ENCODE data around the gene GSTA3. TPM values are rescaled to one million over a fixed set of nuclear protein-coding genes. Genes with fewer than 3 reads are reported as not detected.
"Not testable (repeated sequence)": the region's sequence is repeated elsewhere in the genome, so short reads cannot be mapped to it uniquely, and the experiment has no call there.

GSTA3 gene
- total and polyA plus RNA-seq, 2 of the 13 experiments (the other 11 are each of a cell fraction or from before 2014, with no cell fraction given): not detected

- H3K27ac ChIP-seq (ENCODE audit: extremely low read length, insufficient read depth, low read length): no peak overlapping the region
- peaks cover 9% of the 10 kb centered on the region; the same call in 1 of the 2 replicates for H3K9me3 ChIP-seq (ENCODE audit: low read length)
- H3K79me2 ChIP-seq (ENCODE audit: insufficient read depth, low read length): no peaks in the 10 kb centered on the region
- no peak overlapping the region for H3K9ac ChIP-seq (ENCODE audit: insufficient read depth, low read depth, low read length)
- TF ChIP-seq MIXL1 (CRISPR knock-in tag; IDR thresholded peaks at IDR 0.05): no peak
- no peak for TF ChIP-seq TERF1 (CRISPR knock-in tag; IDR thresholded peaks at IDR 0.05)
- TF ChIP-seq FOSL2 (CRISPR knock-in tag; IDR thresholded peaks at IDR 0.05): no peak
- TF ChIP-seq CENPT (CRISPR knock-in tag; IDR thresholded peaks at IDR 0.05; ENCODE audit: low read depth): no peak
- TF ChIP-seq CAMTA2 (CRISPR knock-in tag; IDR thresholded peaks at IDR 0.05; ENCODE audit: borderline replicate concordance): no peak
- no peak for TF ChIP-seq TAF1 (CRISPR knock-in tag; IDR thresholded peaks at IDR 0.05)
- no peak for TF ChIP-seq ZNF10 (CRISPR knock-in tag; IDR thresholded peaks at IDR 0.05; ENCODE audit: borderline replicate concordance, low read depth)
- no peak for TF ChIP-seq HNRNPH1 (optimal IDR thresholded peaks at IDR 0.05; ENCODE audit: low read depth, low read length)
- no peak for TF ChIP-seq ZNF382 (CRISPR knock-in tag; IDR thresholded peaks at IDR 0.05; ENCODE audit: borderline replicate concordance)
- TF ChIP-seq FOXC1 (CRISPR knock-in tag; IDR thresholded peaks at IDR 0.05; ENCODE audit: borderline replicate concordance): no peak
- no peak for TF ChIP-seq ZNF337 (CRISPR knock-in tag; IDR thresholded peaks at IDR 0.05; ENCODE audit: borderline replicate concordance, low read depth)
- TF ChIP-seq SMARCC2 (IDR thresholded peaks at IDR 0.05): no peak
- no peak for TF ChIP-seq ELF3 (CRISPR knock-in tag; IDR thresholded peaks at IDR 0.05)
- no peak for TF ChIP-seq HMGA1 (CRISPR knock-in tag; conservative IDR thresholded peaks at IDR 0.05)
- TF ChIP-seq ZNF350 (CRISPR knock-in tag; IDR thresholded peaks at IDR 0.05; ENCODE audit: borderline replicate concordance, low read depth): no peak
- TF ChIP-seq NPAS2 (CRISPR knock-in tag; IDR thresholded peaks at IDR 0.05; ENCODE audit: borderline replicate concordance): no peak
- DNase-seq (ENCODE audit: low spot score): no peak
- FAIRE-seq: no peak
- CTCF ChIA-PET (ENCODE audit: low intra/inter-chr PET ratio, low total read pairs): no interaction called here
- 43% methylated on average over 4 of the region's 4 CpGs for WGBS (ENCODE audit: low lambda C conversion rate)
- peaks cover 0 to 2% of the 10 kb centered on the region in 2 experiments; a peak in 2 of 5 replicates for H3K27me3 ChIP-seq (ENCODE audit: control insufficient read depth in 1 of 2, insufficient read depth in 2 of 2, low read length in 2 of 2)
- H2AFZ ChIP-seq (ENCODE audit: low read length): no peak overlapping the region
- no peaks in the 10 kb centered on the region for H4K20me1 ChIP-seq (ENCODE audit: insufficient read depth, low read length)
- H3K36me3 ChIP-seq (replicated peaks in 1 of 2; ENCODE audit: control insufficient read depth in 1 of 2, insufficient read depth in 2 of 2, low read length in 2 of 2): no peaks in the 10 kb centered on the region
- no peak for ATAC-seq
- POLR2A ChIA-PET: no interaction called here
- no TSS peak for BruUV-seq (replicated peaks)
- no peaks in the 10 kb centered on the region for H3K4me1 ChIP-seq (ENCODE audit: insufficient read depth, low read length)
- no peak overlapping the region for H3K4me3 ChIP-seq (replicated peaks in 1 of 3; ENCODE audit: insufficient read depth in 1 of 3, low read depth in 2 of 3, low read length in 3 of 3)
- intact Hi-C loops (cut with micrococcal nuclease; ENCODE audit: unreplicated experiment) (no loop called here), in situ Hi-C loops (cut with HindIII; ENCODE audit: extremely low pct_ligation_motif_present, low pct_unique_long_range_greater_than_20kb) (no loop called here)
- H3K4me2 ChIP-seq (ENCODE audit: low read depth, low read length): no peak overlapping the region
Measured at GRCh38 chr6:52900536-52900935, 9.0 kb downstream of the GSTA3 start.

GRCh38 chr6:52895790-52896189 lies 13.7 kb downstream of the GSTA3 start:
- H3K36me3 ChIP-seq (replicated peaks in 1 of 2; ENCODE audit: control insufficient read depth in 1 of 2, insufficient read depth in 2 of 2, low read length in 2 of 2); ATAC-seq; H3K9ac ChIP-seq (ENCODE audit: insufficient read depth, low read depth, low read length); H4K20me1 ChIP-seq (ENCODE audit: insufficient read depth, low read length); H3K9me3 ChIP-seq (ENCODE audit: low read length); BruUV-seq (replicated peaks); H2AFZ ChIP-seq (ENCODE audit: low read length); H3K4me2 ChIP-seq (ENCODE audit: low read depth, low read length); POLR2A ChIA-PET; CTCF ChIA-PET (ENCODE audit: low intra/inter-chr PET ratio, low total read pairs); in situ Hi-C loops (cut with HindIII; ENCODE audit: extremely low pct_ligation_motif_present, low pct_unique_long_range_greater_than_20kb); H3K4me1 ChIP-seq (ENCODE audit: insufficient read depth, low read length); H3K79me2 ChIP-seq (ENCODE audit: insufficient read depth, low read length); intact Hi-C loops (cut with micrococcal nuclease; ENCODE audit: unreplicated experiment); H3K27me3 ChIP-seq (ENCODE audit: control insufficient read depth in 1 of 2, insufficient read depth in 2 of 2, low read length in 2 of 2); FAIRE-seq; H3K4me3 ChIP-seq (replicated peaks in 1 of 3; ENCODE audit: insufficient read depth in 1 of 3, low read depth in 2 of 3, low read length in 3 of 3); H3K27ac ChIP-seq (ENCODE audit: extremely low read length, insufficient read depth, low read length); DNase-seq (ENCODE audit: low spot score): not testable (repeated sequence)
- 16% methylated on average over 3 of the region's 3 CpGs for WGBS (ENCODE audit: low lambda C conversion rate)

Data from HepG2 (cell line).